GM11168 (cell line): Measurements from ENCODE around the gene MATN1.

Experiments
- in situ Hi-C: fragments of 300-500 bp; cut with MboI; formaldehyde crosslinking; loops from one replicate; pipeline ENCODE4 v1.12.0; 2022; ENCODE audit warnings: low sequenced_read_pairs; ENCODE audit not compliant: unreplicated experiment

Gene MATN1

DNA sequence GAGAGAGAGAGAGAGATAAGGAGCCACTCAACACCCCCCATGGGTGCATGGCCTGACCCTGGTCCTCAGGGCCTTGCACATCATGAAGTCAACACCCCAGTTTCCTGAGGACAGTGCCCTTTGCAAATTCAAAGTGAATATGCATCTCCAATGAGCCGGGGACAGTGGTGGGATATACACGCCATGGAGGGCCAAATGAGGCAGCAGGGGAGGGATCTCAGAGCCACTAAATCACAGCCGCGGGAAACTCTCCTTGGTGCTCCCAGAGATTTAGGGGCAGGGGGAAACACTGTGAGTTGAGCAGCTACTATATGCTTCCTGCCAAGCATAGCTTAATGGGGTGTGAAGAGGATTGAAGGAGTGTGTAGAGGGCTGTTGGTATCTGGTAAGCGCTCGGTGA is 35.5 kb downstream of the MATN1 start:
- in situ Hi-C loops: no loop called here

DNA sequence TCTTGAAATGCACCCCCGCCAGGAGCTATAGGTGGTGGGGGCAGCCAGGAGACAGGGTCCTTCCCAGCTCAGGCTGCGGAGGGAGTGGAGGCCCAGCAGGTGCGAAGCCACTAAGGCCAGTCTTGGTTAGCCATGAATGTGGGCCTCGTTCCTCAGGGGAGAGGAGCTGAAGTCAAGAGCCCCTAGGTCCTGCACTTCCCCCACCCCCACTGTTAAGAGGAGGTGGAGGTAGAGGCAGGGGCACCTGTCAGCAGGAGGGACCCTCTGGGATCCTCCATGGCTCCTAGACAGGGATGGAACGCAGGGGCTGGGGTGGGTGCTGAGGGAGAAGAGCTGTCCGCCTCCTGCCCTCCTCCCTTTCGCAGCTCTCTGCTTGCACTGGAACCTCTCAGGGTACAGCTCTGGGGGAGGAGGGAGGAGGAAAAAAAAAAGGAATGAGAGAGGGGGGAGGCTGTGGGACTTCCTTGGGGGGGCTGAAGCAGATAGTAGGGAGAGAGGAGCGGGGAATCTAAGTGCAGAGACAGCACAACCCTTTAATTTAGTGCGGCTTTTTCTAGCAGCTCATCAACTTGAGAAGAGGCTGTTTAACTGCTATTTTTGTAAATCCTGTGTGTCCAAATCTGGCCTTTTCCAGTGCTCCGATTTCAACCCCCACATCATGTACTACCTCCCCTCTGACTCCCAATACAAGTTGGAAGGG is 37.0 kb downstream of the MATN1 start:
- in situ Hi-C loops: no loop called here

DNA sequence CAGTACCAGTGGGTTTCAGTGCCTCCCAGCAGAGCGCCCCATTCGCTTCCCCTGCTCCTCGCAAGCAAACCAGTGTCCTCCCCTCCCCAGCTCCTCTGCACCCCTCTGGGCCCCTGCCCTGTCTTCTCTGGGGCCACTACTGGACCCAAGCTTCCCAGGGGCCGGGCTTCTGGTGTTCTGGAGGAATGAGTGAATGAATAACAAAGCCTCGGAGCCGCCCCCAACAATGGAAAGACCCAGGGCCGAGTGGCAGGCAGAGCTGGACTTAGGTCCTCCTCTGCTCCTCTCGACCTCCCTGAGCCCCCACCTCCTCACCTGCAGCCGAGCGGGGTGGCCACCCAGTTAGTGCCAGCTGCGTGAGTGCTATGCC is 37.6 kb downstream of the MATN1 start:
- in situ Hi-C loops: no loop called here

DNA sequence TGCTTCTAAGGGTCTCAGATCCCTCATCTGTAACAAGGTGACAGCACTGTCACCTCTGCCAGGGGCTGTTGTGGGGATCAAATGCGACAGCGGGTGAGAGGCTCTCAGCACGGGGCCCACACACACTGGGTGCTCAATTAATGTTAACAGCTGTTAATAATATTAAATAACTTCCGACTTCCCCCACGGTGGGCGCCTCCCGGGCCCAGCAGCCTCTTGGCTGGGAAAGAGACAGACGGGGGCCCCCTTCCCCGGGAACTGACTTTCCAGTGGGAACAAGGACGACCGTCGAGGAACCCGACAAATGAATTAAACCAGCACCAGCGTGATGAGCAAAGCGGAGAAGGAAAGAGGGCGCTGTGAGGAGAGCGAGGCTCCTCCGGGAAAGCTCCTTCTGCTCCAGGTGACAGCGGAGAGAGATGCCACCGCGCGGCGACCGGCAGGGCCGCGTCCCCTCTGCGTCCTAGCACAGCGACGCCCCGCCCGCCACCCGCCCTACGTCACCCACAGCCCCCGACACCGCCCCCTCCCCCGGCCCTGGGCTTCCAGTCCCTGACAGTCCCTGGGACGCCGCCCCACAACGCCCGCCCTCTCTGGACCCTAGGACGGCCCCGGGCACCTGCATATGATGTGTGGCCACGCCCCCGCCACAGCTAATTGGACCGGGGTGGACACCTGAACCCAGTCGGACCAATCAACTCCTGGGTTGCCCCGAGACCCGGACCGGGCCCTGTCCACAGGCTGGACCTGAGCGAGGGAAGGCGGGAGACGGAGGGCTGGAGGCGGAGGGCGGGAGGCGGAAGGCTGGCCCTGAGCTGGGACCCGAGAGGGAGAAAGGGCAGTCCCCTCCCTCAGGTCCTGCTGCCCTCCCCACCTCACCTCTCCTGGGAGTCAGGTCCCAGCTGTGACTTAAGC is 38.2 kb downstream of the MATN1 start:
- in situ Hi-C loops: no loop called here

DNA sequence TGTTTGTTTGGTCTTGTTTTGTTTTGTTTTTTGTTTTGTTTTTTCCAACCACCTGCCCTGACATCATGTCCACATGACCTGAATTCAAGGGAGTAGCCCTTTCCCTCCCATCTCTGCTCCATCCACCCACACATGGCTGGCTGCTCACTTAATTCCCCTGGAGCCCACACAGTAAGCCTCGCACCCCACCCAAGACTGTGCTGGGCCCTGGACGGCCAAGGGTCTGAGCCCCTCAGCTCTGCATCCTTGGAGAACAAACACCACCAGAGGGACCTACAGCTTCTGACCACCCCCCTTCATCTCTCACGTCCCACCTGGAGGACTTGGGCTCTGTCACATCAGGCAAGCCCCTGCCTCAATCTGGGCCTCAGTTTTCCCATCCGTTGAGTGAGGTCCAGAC is 39.1 kb downstream of the MATN1 start:
- in situ Hi-C loops: no loop called here

DNA sequence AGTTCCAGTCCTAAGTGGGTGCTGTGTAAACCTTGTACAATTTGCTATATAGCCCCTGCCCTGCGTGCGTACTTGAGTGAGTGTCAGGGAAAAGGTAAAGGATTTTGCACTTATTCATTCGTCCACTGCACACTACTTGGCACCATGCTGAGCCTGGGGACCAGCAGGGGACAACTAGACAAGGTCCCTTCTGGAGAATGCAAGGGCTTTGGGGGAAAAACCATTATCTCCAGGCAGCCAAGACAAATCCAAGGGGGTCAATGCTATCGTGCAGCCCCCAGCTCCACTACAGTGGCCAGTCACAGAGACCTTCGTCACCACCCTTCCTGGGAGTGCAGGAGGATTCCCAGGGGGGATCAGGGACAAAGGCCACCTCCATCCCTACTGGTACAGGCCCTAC is 39.7 kb downstream of the MATN1 start:
- in situ Hi-C loops: no loop called here

DNA sequence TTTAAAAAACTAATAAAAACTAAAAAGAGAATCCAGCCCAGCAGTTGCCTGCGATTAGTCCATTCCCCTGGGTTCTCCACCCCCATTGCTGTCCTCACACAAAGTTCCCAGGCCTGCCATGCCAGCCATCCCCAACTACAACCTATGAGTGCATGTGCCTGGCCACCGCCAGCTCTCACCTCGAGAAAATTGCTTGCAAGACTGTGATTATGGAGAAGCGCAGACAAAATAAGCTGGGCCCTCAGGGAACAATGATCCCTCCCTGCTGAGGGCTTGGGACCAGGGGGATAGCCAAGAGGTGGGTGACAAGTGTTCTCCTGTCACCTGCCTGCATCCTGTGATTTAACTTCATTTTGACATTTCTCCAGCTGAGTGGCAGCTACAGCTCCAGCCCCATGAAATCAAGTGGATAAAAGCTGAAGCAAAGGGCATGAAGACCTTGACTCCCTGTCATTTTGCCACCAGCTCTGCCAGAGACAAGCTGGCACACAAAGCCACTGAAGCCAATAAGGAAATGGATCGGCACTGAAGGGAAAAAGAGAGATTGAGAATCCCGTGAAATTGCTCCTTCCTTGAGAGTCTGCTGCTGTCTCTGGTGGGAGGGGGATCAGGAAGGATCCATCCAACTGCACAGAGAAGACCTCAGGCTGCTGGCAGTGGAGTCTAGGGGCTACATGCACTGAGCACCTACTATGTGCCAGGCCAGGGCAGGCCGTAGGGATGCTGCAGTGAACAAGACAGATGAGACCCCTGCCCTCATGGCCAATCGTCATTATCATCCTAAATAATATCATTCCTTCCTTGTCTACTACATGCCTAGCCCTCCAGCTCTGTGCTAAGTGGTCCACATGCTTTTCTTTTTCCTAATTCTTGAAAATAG is 40.7 kb downstream of the MATN1 start:
- in situ Hi-C loops: no loop called here

DNA sequence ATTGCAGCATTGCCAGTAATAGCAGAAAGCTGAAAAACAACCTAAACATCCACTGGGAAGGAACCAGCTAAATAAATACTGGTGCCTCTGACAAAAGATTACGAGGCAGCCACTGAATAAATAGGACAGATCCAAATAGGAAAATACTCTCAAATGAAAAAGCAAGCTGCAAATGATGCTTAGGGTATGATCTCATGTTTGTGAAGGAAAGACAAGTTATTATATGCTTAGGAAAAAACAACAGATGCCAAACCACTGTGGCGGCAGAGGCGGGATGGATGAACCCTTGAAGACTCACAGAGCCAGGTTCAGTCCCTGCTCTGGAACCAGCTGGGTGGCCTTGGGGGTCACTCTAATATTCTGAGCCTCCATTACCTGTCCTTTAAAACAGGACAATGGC is 41.6 kb downstream of the MATN1 start:
- in situ Hi-C loops: no loop called here

DNA sequence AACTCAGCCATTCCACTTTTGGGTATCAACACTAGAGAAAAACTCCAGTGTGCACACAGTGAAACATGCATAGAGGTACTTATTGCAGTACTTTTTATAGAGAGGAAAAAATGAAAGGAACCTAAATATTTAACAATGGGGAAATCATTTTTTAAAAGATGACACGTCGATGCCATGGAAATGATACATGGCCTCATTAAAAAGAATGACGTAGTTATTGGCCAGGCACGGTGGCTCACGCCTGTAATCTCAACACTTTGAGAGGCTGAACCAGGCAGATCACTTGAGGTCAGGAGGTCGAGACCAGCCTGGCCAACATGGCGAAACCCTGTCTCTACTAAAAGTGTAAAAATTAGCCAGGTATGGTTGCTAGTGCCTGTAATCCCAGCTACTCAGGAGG is 42.5 kb downstream of the MATN1 start:
- in situ Hi-C loops: no loop called here

DNA sequence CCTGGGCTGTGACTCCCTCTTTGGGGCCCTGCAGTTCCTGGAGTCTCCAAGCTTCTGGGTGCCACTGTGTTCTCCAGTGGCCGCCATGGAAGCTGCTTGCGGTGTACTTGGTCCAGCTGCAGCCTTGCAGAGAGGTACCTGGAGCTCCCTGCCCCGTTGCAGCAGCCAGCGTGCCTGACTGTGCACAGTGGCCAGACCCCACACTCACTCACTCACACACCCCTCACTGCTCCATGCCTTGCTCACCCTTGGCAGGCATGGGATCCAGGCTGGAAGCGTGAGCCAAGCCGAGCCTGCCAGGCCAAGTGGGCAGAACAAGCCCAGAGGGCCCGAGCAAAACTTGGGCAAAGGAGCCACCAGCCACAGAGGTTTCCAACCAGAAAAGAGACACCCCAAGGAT is 43.0 kb downstream of the MATN1 start:
- in situ Hi-C loops: no loop called here

DNA sequence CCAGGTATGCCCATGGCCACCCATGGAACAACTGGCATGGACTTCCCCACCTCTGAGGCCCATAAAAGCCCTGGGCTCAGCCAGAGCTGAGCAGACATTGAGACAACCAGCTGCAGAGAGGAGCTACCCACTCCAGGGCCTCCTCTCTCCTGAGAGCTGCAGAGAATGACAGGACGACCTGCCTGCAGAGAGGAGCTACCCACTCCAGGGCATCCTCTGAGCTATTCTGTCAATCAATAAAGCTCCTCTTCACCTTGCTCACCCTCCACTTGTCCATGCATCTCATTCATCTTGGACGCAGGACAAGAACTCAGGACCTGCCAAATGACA is 43.4 kb downstream of the MATN1 start:
- in situ Hi-C loops: no loop called here

DNA sequence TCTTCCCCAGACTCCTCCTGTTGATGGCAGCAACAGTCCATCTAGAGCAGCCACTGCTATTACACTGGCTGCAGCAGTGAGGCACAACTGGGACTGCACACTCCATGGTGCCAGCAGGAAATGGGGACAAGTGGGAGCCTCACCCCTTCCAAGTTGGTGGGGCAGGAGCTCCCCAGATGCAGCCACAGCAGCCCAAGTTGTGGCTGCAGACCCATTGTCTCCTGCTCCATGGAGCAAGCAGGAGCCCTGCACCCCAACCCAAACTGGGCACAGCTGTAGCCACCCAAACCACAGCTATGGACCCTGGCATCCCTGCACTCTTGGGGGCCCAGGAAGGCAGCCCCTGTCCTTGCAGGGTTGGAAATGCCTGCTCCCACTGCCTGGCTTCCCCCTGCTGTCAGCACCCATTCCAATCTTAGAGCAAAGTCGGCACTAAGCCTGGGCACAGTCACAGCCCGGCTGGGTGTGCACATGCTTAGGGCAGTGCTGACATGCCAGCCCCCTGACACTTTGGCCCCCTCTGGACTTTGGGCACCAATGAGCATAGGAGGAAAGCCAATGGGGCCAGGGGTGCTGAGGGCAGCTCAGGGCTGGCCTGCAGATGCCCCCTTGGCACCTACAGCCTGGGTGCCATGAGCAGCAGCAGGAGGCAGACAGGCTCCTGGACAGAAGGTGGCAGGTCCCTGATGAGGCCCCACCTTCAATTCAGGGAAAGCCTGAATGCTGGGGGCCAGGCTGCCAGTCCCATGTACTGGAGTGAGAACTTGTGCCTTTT is 44.0 kb downstream of the MATN1 start:
- in situ Hi-C loops: no loop called here

DNA sequence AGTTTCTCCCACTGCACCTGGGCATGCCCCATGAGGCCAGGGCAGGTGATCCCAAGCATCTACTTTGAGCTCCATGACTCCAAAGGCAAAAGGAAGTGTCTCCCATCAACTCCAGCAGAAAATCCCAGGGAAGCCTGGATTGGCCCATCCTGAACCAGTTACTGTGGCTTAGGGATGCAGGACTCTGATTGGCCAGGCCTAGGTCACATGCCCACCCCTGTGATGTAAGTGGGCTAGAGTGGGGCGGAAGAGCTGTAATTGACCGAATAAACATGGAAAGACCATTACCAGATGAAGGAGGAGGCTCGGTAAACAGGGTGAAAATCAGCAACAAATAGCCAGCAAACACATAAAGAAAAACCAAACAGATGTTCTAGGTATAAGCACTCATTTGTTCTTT is 45.2 kb downstream of the MATN1 start:
- in situ Hi-C loops: no loop called here

DNA sequence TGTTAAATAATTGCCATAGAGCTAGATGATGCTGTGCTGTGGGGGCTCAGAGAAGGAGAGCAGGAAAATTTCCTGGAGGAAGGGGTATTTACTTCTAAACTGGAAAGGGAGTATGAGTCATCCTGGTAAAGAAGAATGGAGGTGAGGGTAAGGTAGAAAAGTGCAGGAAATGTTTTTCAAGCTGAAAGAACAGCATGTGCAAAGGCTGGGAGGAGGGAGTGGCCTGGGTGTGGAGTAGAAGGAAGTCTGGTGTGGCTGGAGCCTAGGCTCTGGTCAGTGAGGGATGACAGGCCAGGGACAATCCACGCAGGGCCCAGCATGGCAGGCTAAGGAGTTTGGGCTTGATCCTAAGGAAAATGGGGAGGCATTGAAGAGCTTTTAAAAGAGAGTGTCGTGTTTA is 45.9 kb downstream of the MATN1 start:
- in situ Hi-C loops: no loop called here

DNA sequence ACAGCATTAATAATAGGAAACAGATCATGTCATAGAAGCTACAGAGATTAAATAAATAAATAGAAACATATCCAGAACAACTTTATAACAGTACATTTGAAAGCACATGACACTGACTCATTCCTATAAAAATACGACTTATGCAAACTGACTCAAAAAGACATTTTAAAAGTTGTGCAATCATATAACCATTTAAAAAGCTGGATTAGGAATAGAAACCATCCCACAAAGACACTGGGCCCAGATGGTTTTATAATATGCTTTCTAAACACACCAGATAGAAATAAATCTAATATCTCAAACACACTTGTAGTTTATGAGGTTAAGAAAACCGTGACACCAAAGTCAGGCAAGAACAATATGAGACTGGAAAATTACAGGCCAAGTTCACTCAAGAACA is 47.6 kb downstream of the MATN1 start:
- in situ Hi-C loops: no loop called here

DNA sequence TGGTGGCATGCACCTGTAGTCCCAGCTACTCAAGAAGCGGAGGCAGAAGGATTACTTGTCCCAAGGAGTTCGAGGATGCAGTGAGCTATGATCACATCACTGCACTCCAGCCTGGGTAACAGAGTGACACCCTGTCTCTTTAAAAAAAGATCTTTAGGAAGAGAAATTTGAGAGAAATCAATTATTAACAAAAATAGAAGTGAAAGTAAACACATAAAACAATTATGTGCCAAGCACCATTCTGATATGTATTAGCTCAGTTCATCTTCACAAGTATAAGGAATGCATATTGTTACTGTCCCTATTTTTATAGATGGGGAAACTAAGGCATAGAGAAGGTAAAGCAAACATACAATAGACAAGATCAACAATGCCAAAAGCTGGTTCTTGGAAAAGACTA is 48.1 kb downstream of the MATN1 start:
- in situ Hi-C loops: no loop called here

DNA sequence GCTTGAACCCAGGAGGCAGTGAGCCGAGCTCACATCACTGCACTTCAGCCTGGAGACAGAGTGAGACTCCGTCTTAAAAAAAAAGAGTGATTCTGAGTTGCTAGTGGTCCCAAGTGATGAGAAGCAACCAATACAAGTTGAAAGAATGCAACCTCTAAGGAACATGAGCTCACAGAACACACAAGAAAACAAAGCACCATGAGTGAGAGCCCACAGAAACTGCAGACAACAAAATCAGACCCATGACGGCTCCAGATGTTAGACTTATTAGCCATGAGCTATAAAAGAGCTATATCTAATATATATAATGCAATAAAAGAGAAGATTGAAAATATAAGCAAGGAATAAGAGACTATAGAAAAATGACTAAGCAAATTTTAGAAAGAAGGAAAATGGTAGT is 50.0 kb downstream of the MATN1 start:
- in situ Hi-C loops: no loop called here

DNA sequence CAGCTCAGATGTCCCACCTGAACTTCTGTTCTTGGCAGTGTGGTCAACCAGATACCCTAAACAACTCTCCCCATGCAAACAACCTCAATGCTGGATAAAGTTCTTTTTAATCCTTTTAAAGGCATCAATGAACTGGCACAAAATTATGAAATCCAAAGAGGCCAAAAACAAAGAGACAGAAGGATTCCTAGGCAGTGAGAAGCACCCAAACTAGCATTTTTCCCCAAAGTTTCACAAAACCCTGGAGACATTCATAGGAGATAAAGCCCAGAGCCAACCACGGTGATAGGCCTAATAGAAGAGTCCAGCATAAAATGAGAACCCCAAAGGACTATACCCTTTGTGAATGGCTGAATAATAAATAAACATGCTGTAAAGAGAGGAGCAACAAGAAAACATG is 50.7 kb downstream of the MATN1 start:
- in situ Hi-C loops: no loop called here

DNA sequence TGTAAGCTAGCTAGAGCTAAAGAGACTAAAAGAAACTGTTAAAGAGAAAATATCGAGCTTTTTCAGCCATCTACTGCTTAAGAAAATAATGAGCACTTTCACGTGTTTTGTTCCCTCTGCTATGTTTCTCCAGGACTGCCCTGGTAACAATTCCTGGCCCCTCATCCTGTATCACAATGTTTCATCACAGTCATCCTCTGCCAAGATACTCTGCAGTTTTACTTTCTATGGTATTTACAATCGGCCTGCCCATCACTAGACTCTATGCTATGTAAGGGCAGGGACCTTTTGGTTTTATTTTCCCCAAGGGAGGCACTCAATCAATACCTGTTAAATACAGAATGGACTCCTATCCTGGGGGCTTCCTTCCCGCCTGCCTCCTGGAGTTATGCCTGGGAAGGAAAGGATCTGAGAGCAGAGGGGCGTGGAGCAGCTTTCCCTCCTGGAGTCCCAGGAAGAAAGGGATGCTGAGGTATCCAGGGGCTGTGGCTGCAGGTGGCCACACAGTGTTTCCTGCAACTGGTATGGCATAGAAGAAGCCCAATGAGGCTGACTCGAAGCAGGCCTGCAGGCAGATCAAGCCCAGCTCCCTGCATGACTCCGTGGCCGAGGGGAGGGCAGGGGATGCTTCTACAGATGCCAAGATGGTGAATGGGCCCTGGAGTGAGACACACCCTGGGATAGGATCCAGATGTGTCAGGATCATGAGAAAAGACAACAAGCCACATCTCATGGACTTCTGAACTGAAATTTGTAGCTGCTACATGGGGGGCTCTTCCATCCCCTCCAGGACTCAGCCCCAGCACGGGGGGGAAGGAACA is 52.9 kb downstream of the MATN1 start:
- in situ Hi-C loops: no loop called here
